NCI-H460 (cell line): Measurements from ENCODE around the gene RNF145. TPM values are rescaled to one million over a fixed set of nuclear protein-coding genes. Genes with fewer than 3 reads are reported as not detected.
A peak's percentile ranks its signal among the peaks of the same experiment; 100 is the strongest.

ENCODE experiments used
- DNase-seq: peaks from one replicate; pipeline ENCODE4 v3.0.0-alpha.2; 2016; ENCODE audit warnings: low read depth; ENCODE audit errors: extremely low read depth
- total RNA-seq: library from RNA; depleted of rRNA; stranded (reverse); fragments of >200 nt; shearing (Covaris generic); gene quantifications from 2 replicates; pipeline ENCODE4 v1.2.3, GENCODE V29; 2014

The RNF145 gene
- total RNA-seq, 1 experiment from 2014 or later, result 40.7 TPM

- DNase-seq, result no peak
These were observed 11.0 kb downstream of the RNF145 start for GRCh38 chr5:159198063-159199036.

GRCh38 chr5:159195775-159196174 lies 13.6 kb downstream of the RNF145 start:
- DNase-seq, result no peak

- no peak for DNase-seq
These were observed 19.2 kb downstream of the RNF145 start for GRCh38 chr5:159190170-159190569.

- no peak for DNase-seq
These were observed 20.0 kb downstream of the RNF145 start for GRCh38 chr5:159189310-159189709.

GRCh38 chr5:159187719-159188118 lies 21.6 kb downstream of the RNF145 start:
- no peak for DNase-seq

- DNase-seq, result no peak
These were observed 23.0 kb downstream of the RNF145 start for GRCh38 chr5:159186319-159186718.

GRCh38 chr5:159185773-159186172 lies 23.6 kb downstream of the RNF145 start:
- DNase-seq, result no peak

- DNase-seq, result no peak
These were observed 24.4 kb downstream of the RNF145 start for GRCh38 chr5:159184858-159185381.

GRCh38 chr5:159184236-159184635 lies 25.1 kb downstream of the RNF145 start:
- DNase-seq, result no peak

- no peak for DNase-seq
These were observed 26.1 kb downstream of the RNF145 start for GRCh38 chr5:159183247-159183646.

- no peak for DNase-seq
These were observed 26.7 kb downstream of the RNF145 start for GRCh38 chr5:159182691-159183090.

GRCh38 chr5:159181651-159182050 lies 27.7 kb downstream of the RNF145 start:
- DNase-seq, result no peak

- no peak for DNase-seq
These were observed 28.2 kb downstream of the RNF145 start for GRCh38 chr5:159181152-159181551.

GRCh38 chr5:159179529-159180305 lies 29.6 kb downstream of the RNF145 start:
- DNase-seq, result no peak

GRCh38 chr5:159178978-159179377 lies 30.4 kb downstream of the RNF145 start:
- DNase-seq, result peak; percentile 90

GRCh38 chr5:159175547-159175946 lies 33.8 kb downstream of the RNF145 start:
- DNase-seq, result no peak

- DNase-seq, result peak; percentile 28
These were observed 34.7 kb downstream of the RNF145 start for GRCh38 chr5:159174511-159175168.

- DNase-seq, result no peak
These were observed 38.1 kb downstream of the RNF145 start for GRCh38 chr5:159171274-159171673.

- DNase-seq, result no peak
These were observed 39.3 kb downstream of the RNF145 start for GRCh38 chr5:159170021-159170420.

- DNase-seq, result no peak
These were observed 42.9 kb downstream of the RNF145 start for GRCh38 chr5:159166416-159166815.

GRCh38 chr5:159163701-159164046 lies 45.7 kb downstream of the RNF145 start:
- no peak for DNase-seq
